HG03045 (cell line): Measurements from ENCODE around the gene UBFD1.
"Not testable (repeated sequence)": the region's sequence is repeated elsewhere in the genome, so short reads cannot be mapped to it uniquely, and the experiment has no call there.

Source experiments
- ATAC-seq: cut with Tn5 transposase; IDR thresholded peaks from one replicate; pipeline ENCODE4 v1.9.1; 2021; ENCODE audit warnings: mild to moderate bottlenecking, moderate library complexity; ENCODE audit not compliant: unreplicated experiment

UBFD1 gene

GRCh38 chr16:23597003-23597756, 39.7 kb downstream of the UBFD1 start:
- no peak for ATAC-seq

GRCh38 chr16:23607726-23608125, 50.2 kb downstream of the UBFD1 start:
- ATAC-seq: no peak

GRCh38 chr16:23608194-23608593, 50.7 kb downstream of the UBFD1 start:
- ATAC-seq: no peak

DNA sequence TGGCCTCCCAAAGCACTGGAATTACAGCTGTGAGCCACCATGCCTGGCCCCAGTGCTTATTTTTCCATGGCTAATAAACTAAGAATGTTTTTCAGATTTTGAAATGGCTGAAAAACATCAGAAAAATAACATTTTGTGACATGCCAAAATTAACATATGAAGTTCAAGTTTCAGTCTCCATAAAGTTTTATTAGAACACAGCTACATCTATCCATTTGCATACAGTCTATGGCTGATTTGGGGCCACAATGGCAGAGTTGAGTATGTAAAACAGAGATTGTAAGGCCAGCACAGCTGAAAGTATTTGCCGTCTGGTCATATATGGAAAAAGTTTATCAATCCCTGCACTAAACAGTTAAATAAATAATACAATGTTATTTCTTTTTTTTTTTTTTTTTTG, 52.4 kb downstream of the UBFD1 start:
- ATAC-seq: no peak

DNA sequence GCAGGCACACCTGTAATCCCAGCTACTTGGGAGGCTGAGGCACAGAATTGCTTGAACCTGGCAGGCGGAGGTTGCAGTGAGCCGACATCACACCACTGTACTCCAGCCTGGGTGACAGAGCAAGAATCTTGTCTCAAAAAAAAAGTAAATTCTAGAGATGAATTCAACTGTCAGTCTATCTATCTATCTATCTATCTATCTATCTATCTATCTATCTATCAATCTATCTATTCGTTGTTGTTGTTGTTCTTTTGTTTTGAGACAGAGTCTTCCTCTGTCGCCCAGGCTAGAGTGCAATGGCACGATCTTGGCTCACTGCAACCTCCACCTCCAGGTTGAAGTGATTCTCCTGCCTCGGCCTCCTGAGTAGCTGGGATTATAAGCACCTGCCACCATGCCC, 53.4 kb downstream of the UBFD1 start:
- not testable (repeated sequence) for ATAC-seq

- no peak for ATAC-seq
Observed at GRCh38 chr16:23611936-23612335, 54.4 kb downstream of the UBFD1 start.

DNA sequence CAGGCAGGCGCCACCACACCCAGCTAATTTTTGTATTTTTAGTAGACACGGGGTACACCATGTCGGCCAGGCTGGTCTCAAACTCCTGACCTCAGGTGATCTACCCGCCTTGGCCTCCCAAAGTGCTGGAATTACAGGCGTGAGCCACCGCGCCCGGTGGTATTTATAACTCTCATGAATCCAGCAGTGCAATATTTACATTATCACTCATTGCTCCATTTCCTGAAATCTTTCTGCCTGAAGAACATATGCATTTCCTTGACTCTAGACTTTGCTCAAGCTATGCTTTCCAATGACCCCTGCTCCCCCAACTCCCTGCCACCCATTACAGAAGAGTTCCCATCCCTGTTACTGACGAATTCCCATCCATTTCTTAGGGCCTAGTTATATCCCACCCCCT, 58.3 kb downstream of the UBFD1 start:
- no peak for ATAC-seq
